Spleen (tissue), 7 donors: Measurements from ENCODE around the gene RBM38.

Source experiments
- POLR2A ChIP-seq, 3 donors: fragments of 450-650 bp; IDR thresholded peaks; one replicate each; pipeline ENCODE4 v1.5.1; 2017; ENCODE audit warnings: antibody characterized with exemption in 3 of 3, mild to moderate bottlenecking in 1 of 3
- TF ChIP-seq, protein P1 (sequence below), 11 experiments: fragments of 200-600 bp in 7 of 11; fragments of 450-650 bp in 4 of 11; sonication (generic) in 4 of 11; IDR thresholded peaks in 8 of 11; conservative IDR thresholded peaks in 3 of 11; 1 replicate in 7 of 11; 2 replicates in 4 of 11; pipeline versions ENCODE4 v1.4.0 to v1.8.0; 2016 to 2021; ENCODE audit warnings: antibody characterized with exemption in 11 of 11, inconsistent platforms in 4 of 11, mild to moderate bottlenecking in 1 of 11
- donor health status: DM: no; HTN: no; CAD: no; lungs with moderate emphysema.
- donor health status: DM: no; HTN: no; CAD: no.
- donor health status: DM: no; HTN: no; CAD: no.

- TF ChIP-seq, protein P1, sequence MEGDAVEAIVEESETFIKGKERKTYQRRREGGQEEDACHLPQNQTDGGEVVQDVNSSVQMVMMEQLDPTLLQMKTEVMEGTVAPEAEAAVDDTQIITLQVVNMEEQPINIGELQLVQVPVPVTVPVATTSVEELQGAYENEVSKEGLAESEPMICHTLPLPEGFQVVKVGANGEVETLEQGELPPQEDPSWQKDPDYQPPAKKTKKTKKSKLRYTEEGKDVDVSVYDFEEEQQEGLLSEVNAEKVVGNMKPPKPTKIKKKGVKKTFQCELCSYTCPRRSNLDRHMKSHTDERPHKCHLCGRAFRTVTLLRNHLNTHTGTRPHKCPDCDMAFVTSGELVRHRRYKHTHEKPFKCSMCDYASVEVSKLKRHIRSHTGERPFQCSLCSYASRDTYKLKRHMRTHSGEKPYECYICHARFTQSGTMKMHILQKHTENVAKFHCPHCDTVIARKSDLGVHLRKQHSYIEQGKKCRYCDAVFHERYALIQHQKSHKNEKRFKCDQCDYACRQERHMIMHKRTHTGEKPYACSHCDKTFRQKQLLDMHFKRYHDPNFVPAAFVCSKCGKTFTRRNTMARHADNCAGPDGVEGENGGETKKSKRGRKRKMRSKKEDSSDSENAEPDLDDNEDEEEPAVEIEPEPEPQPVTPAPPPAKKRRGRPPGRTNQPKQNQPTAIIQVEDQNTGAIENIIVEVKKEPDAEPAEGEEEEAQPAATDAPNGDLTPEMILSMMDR (IDR thresholded peaks at IDR 0.05 in 8 of 11, conservative IDR thresholded peaks at IDR 0.05 in 3 of 11), result no peak
- TF ChIP-seq POLR2A (IDR thresholded peaks at IDR 0.05), result no peak
These were observed 41.3 kb downstream of the RBM38 start for GRCh38 chr20:57432480-57432861.
